ENCODE results near the gene TYMP. TPM values are rescaled to one million over a fixed set of nuclear protein-coding genes. Genes with fewer than 3 reads are reported as not detected.

TYMP gene
- total RNA-seq, 1 experiment from 2014 or later: 41.0 TPM

DNA sequence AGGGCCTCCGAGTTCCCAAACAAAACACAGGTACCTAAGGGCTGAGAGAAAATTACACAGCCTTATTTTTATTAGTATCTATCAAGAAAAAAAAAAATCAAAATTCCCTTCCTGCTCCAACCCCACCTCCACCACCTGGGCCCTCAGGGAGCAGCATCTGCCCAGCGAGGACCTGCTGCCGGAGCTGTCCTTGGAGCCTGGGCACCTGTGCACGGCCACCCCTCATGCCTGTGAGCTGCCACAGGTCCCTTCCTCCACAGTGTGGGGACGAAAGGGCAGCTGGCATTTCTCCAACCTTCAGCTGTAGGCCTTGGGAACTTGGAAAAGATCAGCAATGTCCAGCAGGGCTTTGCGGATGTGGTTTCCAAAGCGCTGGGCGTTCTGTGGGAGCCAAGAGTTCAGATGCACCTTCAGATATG lies 39.2 kb upstream of the TYMP start:
- ChIA-PET POLR2A (interaction anchor here (0.7 to 2.3 kb wide), 4 partner anchors 13 to 44 kb away, joined by 3 to 8 read pairs (median 6); partner anchors contain the start of genes CHKB and SCO2), CTCF (interaction anchor here (0.5 to 2.0 kb wide), 5 partner anchors 9 to 52 kb away, joined by 3 to 5 read pairs (median 4); partner anchors contain the start of gene CHKB)
- intact Hi-C loops (cut with micrococcal nuclease): no loop called here
- H3K4me3 Mint-ChIP-seq (ENCODE audit: unreplicated experiment): no peak overlapping the region
- TF ChIP-seq, protein P1, sequence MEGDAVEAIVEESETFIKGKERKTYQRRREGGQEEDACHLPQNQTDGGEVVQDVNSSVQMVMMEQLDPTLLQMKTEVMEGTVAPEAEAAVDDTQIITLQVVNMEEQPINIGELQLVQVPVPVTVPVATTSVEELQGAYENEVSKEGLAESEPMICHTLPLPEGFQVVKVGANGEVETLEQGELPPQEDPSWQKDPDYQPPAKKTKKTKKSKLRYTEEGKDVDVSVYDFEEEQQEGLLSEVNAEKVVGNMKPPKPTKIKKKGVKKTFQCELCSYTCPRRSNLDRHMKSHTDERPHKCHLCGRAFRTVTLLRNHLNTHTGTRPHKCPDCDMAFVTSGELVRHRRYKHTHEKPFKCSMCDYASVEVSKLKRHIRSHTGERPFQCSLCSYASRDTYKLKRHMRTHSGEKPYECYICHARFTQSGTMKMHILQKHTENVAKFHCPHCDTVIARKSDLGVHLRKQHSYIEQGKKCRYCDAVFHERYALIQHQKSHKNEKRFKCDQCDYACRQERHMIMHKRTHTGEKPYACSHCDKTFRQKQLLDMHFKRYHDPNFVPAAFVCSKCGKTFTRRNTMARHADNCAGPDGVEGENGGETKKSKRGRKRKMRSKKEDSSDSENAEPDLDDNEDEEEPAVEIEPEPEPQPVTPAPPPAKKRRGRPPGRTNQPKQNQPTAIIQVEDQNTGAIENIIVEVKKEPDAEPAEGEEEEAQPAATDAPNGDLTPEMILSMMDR (IDR thresholded peaks at IDR 0.05; ENCODE audit: unreplicated experiment): no peak
- no TSS peak for BruUV-seq (replicated peaks)
- no peaks in the 10 kb centered on the region for H3K9me3 Mint-ChIP-seq (ENCODE audit: unreplicated experiment)
- peaks cover 54% of the 10 kb centered on the region for H3K36me3 Mint-ChIP-seq (ENCODE audit: insufficient read depth, unreplicated experiment)
- H3K27me3 Mint-ChIP-seq (ENCODE audit: insufficient read depth, unreplicated experiment): no peaks in the 10 kb centered on the region
- DNase-seq (ENCODE audit: unreplicated experiment): no peak
- H3K4me1 Mint-ChIP-seq (ENCODE audit: insufficient read depth, unreplicated experiment): no peaks in the 10 kb centered on the region
- no peak overlapping the region for H3K27ac Mint-ChIP-seq (ENCODE audit: low read depth, unreplicated experiment)

DNA sequence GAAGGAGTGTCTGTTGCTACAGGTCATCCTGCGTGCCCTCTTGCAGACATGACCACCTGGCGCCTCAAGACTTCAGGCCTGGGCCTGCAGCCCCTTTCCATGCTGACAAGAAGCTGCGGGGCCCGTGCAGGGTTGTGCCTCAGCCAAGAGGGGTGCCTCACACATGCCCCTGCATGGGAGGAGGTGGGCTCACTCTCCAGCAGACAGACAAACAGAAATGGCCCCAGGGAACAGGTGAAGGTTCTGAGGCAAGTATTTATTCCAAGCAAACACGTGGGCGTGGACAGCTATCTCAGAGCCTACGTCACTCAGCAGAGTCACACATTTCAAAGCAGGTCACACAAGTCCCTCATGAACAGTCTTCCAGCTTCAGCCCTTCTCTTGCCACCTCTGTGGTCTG lies 38.8 kb upstream of the TYMP start:
- intact Hi-C loops (cut with micrococcal nuclease): no loop called here
- ChIA-PET POLR2A (interaction anchor here (0.7 to 1.2 kb wide), 3 partner anchors 14 to 43 kb away, joined by 3 to 7 read pairs (median 4); partner anchors contain the start of genes CHKB and SCO2), CTCF (interaction anchor here (0.7 to 2.0 kb wide), 4 partner anchors 9 to 53 kb away, joined by 3 to 5 read pairs (median 4); partner anchors contain the start of gene CHKB)
- DNase-seq (ENCODE audit: unreplicated experiment): no peak
- TF ChIP-seq, protein P1 (IDR thresholded peaks at IDR 0.05; ENCODE audit: unreplicated experiment): no peak
- H3K4me1 Mint-ChIP-seq (ENCODE audit: insufficient read depth, unreplicated experiment): peaks cover under 1% of the 10 kb centered on the region
- H3K4me3 Mint-ChIP-seq (ENCODE audit: unreplicated experiment): no peak overlapping the region
- H3K27ac Mint-ChIP-seq (ENCODE audit: low read depth, unreplicated experiment): no peak overlapping the region
- H3K27me3 Mint-ChIP-seq (ENCODE audit: insufficient read depth, unreplicated experiment): no peaks in the 10 kb centered on the region
- H3K36me3 Mint-ChIP-seq (ENCODE audit: insufficient read depth, unreplicated experiment): peaks cover 50% of the 10 kb centered on the region
- H3K9me3 Mint-ChIP-seq (ENCODE audit: unreplicated experiment): no peaks in the 10 kb centered on the region
- BruUV-seq (replicated peaks): no TSS peak

DNA sequence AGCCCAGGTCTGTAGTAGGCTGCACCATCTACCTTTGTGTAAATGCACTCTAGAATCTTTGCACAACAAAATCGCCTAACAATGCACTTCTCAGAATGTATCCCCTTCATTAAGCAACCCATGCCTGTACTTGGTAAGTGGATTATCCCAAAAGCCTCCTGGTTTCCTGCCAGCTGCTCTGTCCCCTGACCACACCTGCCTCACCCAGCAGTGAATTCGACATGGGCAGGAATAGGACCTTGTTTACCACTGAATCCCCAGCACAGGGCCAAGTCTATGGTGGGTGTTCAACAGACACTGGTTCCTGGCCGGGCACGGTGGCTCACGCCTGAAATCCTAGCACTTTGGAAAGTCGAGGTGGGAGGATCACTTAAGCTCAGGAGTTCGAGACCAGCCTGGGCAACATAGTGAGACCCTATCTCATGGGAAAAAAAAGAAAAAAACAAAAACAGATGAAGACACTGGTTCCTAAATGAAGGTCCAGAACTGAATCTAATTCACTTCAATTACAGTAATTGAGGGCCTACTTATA lies 38.0 kb upstream of the TYMP start:
- intact Hi-C loops (cut with micrococcal nuclease): no loop called here
- H3K9me3 Mint-ChIP-seq (ENCODE audit: unreplicated experiment): no peaks in the 10 kb centered on the region
- no peaks in the 10 kb centered on the region for H3K27me3 Mint-ChIP-seq (ENCODE audit: insufficient read depth, unreplicated experiment)
- no peak overlapping the region for H3K4me3 Mint-ChIP-seq (ENCODE audit: unreplicated experiment)
- ChIA-PET POLR2A (interaction anchor here (1.2 kb wide), 2 partner anchors 29 to 37 kb away, joined by 3 to 5 read pairs; no protein-coding TSS in a partner anchor), CTCF (interaction anchor here (0.7 kb wide), 1 partner anchor 83 kb away, joined by 7 read pairs; no protein-coding TSS in a partner anchor)
- H3K36me3 Mint-ChIP-seq (ENCODE audit: insufficient read depth, unreplicated experiment): peaks cover 46% of the 10 kb centered on the region
- TF ChIP-seq, protein P1 (IDR thresholded peaks at IDR 0.05; ENCODE audit: unreplicated experiment): no peak
- peaks cover 9% of the 10 kb centered on the region for H3K4me1 Mint-ChIP-seq (ENCODE audit: insufficient read depth, unreplicated experiment)
- no peak for DNase-seq (ENCODE audit: unreplicated experiment)
- BruUV-seq (replicated peaks): no TSS peak
- H3K27ac Mint-ChIP-seq (ENCODE audit: low read depth, unreplicated experiment): no peak overlapping the region

DNA sequence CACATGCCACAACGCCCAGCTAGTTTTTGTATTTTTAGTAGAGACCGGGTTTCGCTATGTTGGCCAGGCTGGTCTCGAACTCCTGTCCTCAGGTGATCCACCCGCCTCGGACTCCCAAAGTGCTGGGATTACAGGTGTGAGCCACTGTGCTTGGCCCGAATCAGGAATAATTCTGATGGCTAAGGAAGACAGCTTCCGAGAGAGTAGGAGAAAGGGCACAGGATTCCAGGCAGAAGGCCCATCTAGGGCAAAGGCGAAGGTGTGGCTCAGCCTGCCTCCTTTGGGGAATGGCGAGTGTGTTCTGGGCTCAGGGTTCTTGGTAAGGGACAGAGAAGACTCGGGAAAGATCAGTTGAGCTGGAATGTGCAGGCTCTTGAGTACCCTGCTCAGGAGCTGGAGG lies 34.5 kb upstream of the TYMP start:
- POLR2A ChIA-PET: interaction anchor here (1.2 to 5.3 kb wide), 9 partner anchors 10 to 57 kb away, joined by 3 to 105 read pairs (median 30); partner anchors contain the start of genes CHKB, LMF2, NCAPH2 and SCO2
- no peak overlapping the region for H3K4me3 Mint-ChIP-seq (ENCODE audit: unreplicated experiment)

More for the DNA sequence above, 34.5 kb upstream of the TYMP start:
- H3K36me3 Mint-ChIP-seq (ENCODE audit: insufficient read depth, unreplicated experiment): peaks cover 18% of the 10 kb centered on the region
- no peak for DNase-seq (ENCODE audit: unreplicated experiment)
- H3K27me3 Mint-ChIP-seq (ENCODE audit: insufficient read depth, unreplicated experiment): no peaks in the 10 kb centered on the region
- intact Hi-C loops (cut with micrococcal nuclease): no loop called here
- peaks cover 28% of the 10 kb centered on the region for H3K4me1 Mint-ChIP-seq (ENCODE audit: insufficient read depth, unreplicated experiment)
- BruUV-seq (replicated peaks): no TSS peak
- CTCF ChIA-PET: interaction anchor here (0.6 to 1.4 kb wide), 7 partner anchors 8 to 128 kb away, joined by 3 to 7 read pairs (median 4); partner anchors contain the start of gene SCO2
- H3K27ac Mint-ChIP-seq (ENCODE audit: low read depth, unreplicated experiment): no peak overlapping the region
- TF ChIP-seq, protein P1 (IDR thresholded peaks at IDR 0.05; ENCODE audit: unreplicated experiment): no peak
- no peaks in the 10 kb centered on the region for H3K9me3 Mint-ChIP-seq (ENCODE audit: unreplicated experiment)
